SK-N-SH (cell line): ENCODE measurements around the gene FAM120A. TPM values are rescaled to one million over a fixed set of nuclear protein-coding genes. Genes with fewer than 3 reads are reported as not detected.

Experiments used
- CTCF ChIA-PET: fragments of 300-600, 350-600 bp; formaldehyde crosslinking; extraction: SDS; loops from one replicate; lab custom pipeline; 2021; lab: Yijun Ruan, JAX
- POLR2A ChIA-PET: fragments of 350-600 bp; sonication (Branson Sonifier 250); formaldehyde crosslinking; extraction: SDS; loops from one replicate; lab custom pipeline; 2020; ENCODE audit warnings: antibody characterized with exemption, inconsistent platforms; lab: Yijun Ruan, JAX
- DNase-seq: peaks from one replicate; pipeline ENCODE4 v3.0.0; 2012
- H2AFZ ChIP-seq: fragments of 200-600 bp; sonication (generic); 2 replicates; pipeline ENCODE4 v1.8.1; 2016; ENCODE audit warnings: antibody characterized with exemption, mild to moderate bottlenecking, low read depth
- H3F3A ChIP-seq: fragments of 200-600 bp; sonication (generic); replicated peaks from 2 replicates; pipeline ENCODE3; 2016; ENCODE audit warnings: antibody characterized with exemption, mild to moderate bottlenecking; ENCODE audit not compliant: insufficient read depth
- H3K27ac ChIP-seq, 2 experiments: fragments of 200-500 bp in 1 of 2; fragments of 200-600 bp in 1 of 2; sonication (Bioruptor generic) in 1 of 2; sonication (generic), shearing (Covaris generic) in 1 of 2; 2 replicates each; pipeline versions ENCODE4 v1.5.1 to v1.6.1; 2014 to 2016; ENCODE audit warnings: low read depth in 2 of 2, inconsistent platforms in 1 of 2, low read length in 1 of 2, mild to moderate bottlenecking in 1 of 2, mixed read lengths in 1 of 2
- H3K27me3 ChIP-seq: fragments of 200-600 bp; sonication (generic), shearing (Covaris generic); 2 replicates; pipeline ENCODE4 v1.6.1; 2016; ENCODE audit warnings: mixed run types; ENCODE audit not compliant: insufficient read depth
- H3K36me3 ChIP-seq, 2 experiments: fragments of 200-500 bp in 1 of 2; fragments of 200-600 bp in 1 of 2; sonication (Bioruptor generic) in 1 of 2; sonication (generic) in 1 of 2; replicated peaks in 1 of 2; 2 replicates each; pipeline versions ENCODE3 to v1.5.1; 2014 to 2016; ENCODE audit warnings: low read length in 1 of 2, mild to moderate bottlenecking in 1 of 2; ENCODE audit not compliant: insufficient read depth in 2 of 2, control insufficient read depth in 1 of 2
- H3K4me1 ChIP-seq, 2 experiments: fragments of 200-500 bp in 1 of 2; fragments of 200-600 bp in 1 of 2; sonication (Bioruptor generic) in 1 of 2; sonication (generic), shearing (Covaris generic) in 1 of 2; 2 replicates each; pipeline versions ENCODE4 v1.5.1 to v1.6.1; 2014 to 2016; ENCODE audit warnings: low read depth in 1 of 2, low read length in 1 of 2, mixed run types in 1 of 2; ENCODE audit not compliant: insufficient read depth in 2 of 2, control insufficient read depth in 1 of 2
- H3K4me2 ChIP-seq: fragments of 200-600 bp; sonication (generic), shearing (Covaris generic); 2 replicates; pipeline ENCODE4 v1.6.1; 2017; ENCODE audit warnings: mixed run types
- H3K4me3 ChIP-seq, 2 experiments: fragments of 200-500 bp in 1 of 2; fragments of 200-600 bp in 1 of 2; sonication (Bioruptor generic) in 1 of 2; sonication (generic), shearing (Covaris generic) in 1 of 2; 2 replicates each; pipeline versions ENCODE4 v1.5.1 to v1.8.1; 2014 to 2016; ENCODE audit warnings: low read depth in 2 of 2, inconsistent platforms in 1 of 2, low read length in 1 of 2, mild to moderate bottlenecking in 1 of 2, mixed read lengths in 1 of 2, moderate library complexity in 1 of 2
- H3K79me2 ChIP-seq: fragments of 200-600 bp; sonication (generic); 2 replicates; pipeline ENCODE4 v1.8.1; 2017; ENCODE audit warnings: mild to moderate bottlenecking; ENCODE audit not compliant: insufficient read depth
- H3K9ac ChIP-seq: fragments of 200-600 bp; sonication (generic); 2 replicates; pipeline ENCODE4 v1.6.1; 2017; ENCODE audit warnings: mixed run types
- H3K9me2 ChIP-seq: fragments of 200-600 bp; sonication (generic); 2 replicates; pipeline ENCODE4 v1.6.1; 2017; ENCODE audit warnings: mixed run types
- H3K9me3 ChIP-seq: fragments of 200-600 bp; sonication (generic); 2 replicates; pipeline ENCODE4 v1.6.1; 2017; ENCODE audit warnings: mixed run types, mild to moderate bottlenecking, moderate library complexity
- H4K20me1 ChIP-seq: fragments of 200-600 bp; sonication (generic); 2 replicates; pipeline ENCODE4 v1.6.1; 2017; ENCODE audit warnings: mild to moderate bottlenecking, mixed run types; ENCODE audit not compliant: insufficient read depth
- FOSL2 ChIP-seq: IDR thresholded peaks from 2 replicates; pipeline ENCODE4 v1.4.0; 2012; ENCODE audit warnings: low read depth, mild to moderate bottlenecking, moderate library complexity, borderline replicate concordance
- FOXM1 ChIP-seq: IDR thresholded peaks from 2 replicates; pipeline ENCODE4 v1.4.0; 2012; ENCODE audit warnings: low read depth, mild to moderate bottlenecking
- JUND ChIP-seq: IDR thresholded peaks from 2 replicates; pipeline ENCODE4 v1.4.0; 2012
- MXI1 ChIP-seq: IDR thresholded peaks from 2 replicates; pipeline ENCODE4 v1.6.1; 2012; ENCODE audit warnings: mild to moderate bottlenecking, low read depth, low read length, improper control_type of control experiment
- NRF1 ChIP-seq: IDR thresholded peaks from 2 replicates; pipeline ENCODE4 v1.6.1; 2012; ENCODE audit warnings: low read depth, mild to moderate bottlenecking, low read length
- RAD21 ChIP-seq: IDR thresholded peaks from 2 replicates; pipeline ENCODE4 v1.6.1; 2012; ENCODE audit warnings: mild to moderate bottlenecking, low read length
- RFX5 ChIP-seq: IDR thresholded peaks from 2 replicates; pipeline ENCODE4 v1.6.1; 2012; ENCODE audit warnings: mild to moderate bottlenecking, improper control_type of control experiment, low read length
- RXRA ChIP-seq: IDR thresholded peaks from 2 replicates; pipeline ENCODE4 v1.4.0; 2012; ENCODE audit warnings: low read depth, mild to moderate bottlenecking, borderline replicate concordance
- SIN3A ChIP-seq: IDR thresholded peaks from 2 replicates; pipeline ENCODE4 v1.6.1; 2012; ENCODE audit warnings: low read depth, mild to moderate bottlenecking, low read length, moderate library complexity, borderline replicate concordance
- SMC3 ChIP-seq: IDR thresholded peaks from 2 replicates; pipeline ENCODE4 v1.6.1; 2012; ENCODE audit warnings: low read depth, low read length, improper control_type of control experiment
- TEAD4 ChIP-seq: IDR thresholded peaks from 2 replicates; pipeline ENCODE4 v1.4.0; 2012; ENCODE audit warnings: mild to moderate bottlenecking, borderline replicate concordance; ENCODE audit not compliant: insufficient read depth
- WGBS: methylation state at CpG from one replicate; pipeline ENCODE4 v1.1.6; 2017; ENCODE audit warnings: low lambda C conversion rate; 5-methylcytosine and 5-hydroxymethylcytosine counted together
- polyA plus RNA-seq, 3 experiments: library from polyadenylated mRNA; depleted of rRNA; stranded (reverse); fragments of >200 nt; gene quantifications; 2 replicates each; pipeline ENCODE4 v1.2.3, GENCODE V29; 2012
- TF ChIP-seq, protein P1 (sequence below): fragments of 150-350 bp; IDR thresholded peaks from 2 replicates; pipeline ENCODE4 v1.6.1; 2017; ENCODE audit warnings: antibody characterized with exemption, low read length, low read depth, borderline replicate concordance
- TF ChIP-seq, protein P2 (sequence below): IDR thresholded peaks from 2 replicates; pipeline ENCODE4 v1.4.0; 2012; ENCODE audit warnings: low read depth, borderline replicate concordance

FAM120A gene
- polyA plus RNA-seq, 1 of the 3 experiments (the other 2 are of a cell fraction) = 58.6 TPM

DNA sequence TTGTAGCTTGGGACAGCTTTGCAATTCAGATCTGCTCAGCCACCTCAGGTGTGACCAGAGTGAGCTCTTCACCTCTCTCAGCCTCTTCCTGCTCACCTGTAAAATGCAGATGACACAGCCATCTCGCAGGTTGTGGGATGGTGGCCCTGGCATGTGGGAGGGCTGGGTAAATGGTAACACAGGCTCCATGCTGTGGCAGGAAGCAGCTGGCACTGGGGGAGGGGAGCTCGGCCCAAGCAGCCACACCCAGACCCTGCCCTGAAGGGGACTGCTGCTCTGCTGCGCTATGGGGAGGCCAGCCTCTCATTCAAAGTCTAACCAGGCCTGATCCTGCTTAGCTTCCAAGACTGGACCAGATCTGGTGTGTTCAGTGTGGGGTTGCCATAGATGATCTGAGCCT, 149.0 kb downstream of the FAM120A start:
- TF ChIP-seq JUND = no peak
- TF ChIP-seq FOXM1 = no peak
- Histone ChIP-seq H2AFZ (no peak overlapping the region), H4K20me1 (peaks cover 15% of the 10 kb centered on the region; the same call in 1 of the 2 replicates), H3K36me3 (peaks cover 0 to under 1% of the 10 kb centered on the region in 2 experiments), H3K27me3 (no peaks in the 10 kb centered on the region), H3K27ac (no peak overlapping the region), H3K4me2 (no peak overlapping the region), H3F3A (no peaks in the 10 kb centered on the region), H3K79me2 (peaks cover 41% of the 10 kb centered on the region), H3K9me3 (no peaks in the 10 kb centered on the region), H3K9ac (no peak overlapping the region), H3K4me1 (peaks cover 0 to 7% of the 10 kb centered on the region in 2 experiments; a peak in 1 of 4 replicates), H3K4me3 (no peak overlapping the region), H3K9me2 (no peaks in the 10 kb centered on the region)
- DNase-seq = no peak
- ChIA-PET POLR2A (interaction anchor here (0.6 kb wide), 1 partner anchor 440 kb away, joined by 3 read pairs; no protein-coding TSS in a partner anchor), CTCF (no interaction called here)
- WGBS = no CpG with 5 or more reads among the region's 3 CpGs

DNA sequence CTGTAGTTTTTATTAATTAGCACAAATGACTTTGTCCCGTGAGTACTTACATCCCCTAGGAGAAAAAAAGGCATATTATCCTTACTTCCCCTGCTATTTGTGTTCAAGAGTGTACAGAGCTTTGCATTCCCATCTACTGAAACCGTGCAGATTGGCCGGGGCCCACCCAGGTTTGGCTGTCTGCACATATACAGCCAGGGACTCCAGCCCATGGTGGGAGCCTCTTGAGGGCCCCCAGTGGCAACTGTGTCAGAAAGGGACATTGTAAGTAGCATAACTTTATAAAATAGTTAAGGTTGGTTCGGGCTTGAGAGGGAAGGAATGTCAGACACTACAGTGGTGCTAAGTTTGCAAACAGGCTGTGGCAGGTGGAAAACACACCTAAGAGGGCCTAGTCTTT, 149.6 kb downstream of the FAM120A start:
- no peaks in the 10 kb centered on the region for H3F3A ChIP-seq
- ChIA-PET POLR2A (no interaction called here), CTCF (no interaction called here)
- no peak overlapping the region for H3K27ac ChIP-seq
- no peaks in the 10 kb centered on the region for H3K9me2 ChIP-seq
- no peaks in the 10 kb centered on the region for H3K36me3 ChIP-seq
- TF ChIP-seq TEAD4 = no peak
- no peak for TF ChIP-seq FOXM1
- TF ChIP-seq NRF1 = no peak
- TF ChIP-seq FOSL2 = no peak
- no peak for TF ChIP-seq RAD21
- TF ChIP-seq SIN3A = no peak
- no peak for TF ChIP-seq SMC3
- TF ChIP-seq, protein P1, sequence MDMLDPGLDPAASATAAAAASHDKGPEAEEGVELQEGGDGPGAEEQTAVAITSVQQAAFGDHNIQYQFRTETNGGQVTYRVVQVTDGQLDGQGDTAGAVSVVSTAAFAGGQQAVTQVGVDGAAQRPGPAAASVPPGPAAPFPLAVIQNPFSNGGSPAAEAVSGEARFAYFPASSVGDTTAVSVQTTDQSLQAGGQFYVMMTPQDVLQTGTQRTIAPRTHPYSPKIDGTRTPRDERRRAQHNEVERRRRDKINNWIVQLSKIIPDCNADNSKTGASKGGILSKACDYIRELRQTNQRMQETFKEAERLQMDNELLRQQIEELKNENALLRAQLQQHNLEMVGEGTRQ = no peak
- TF ChIP-seq, protein P2, sequence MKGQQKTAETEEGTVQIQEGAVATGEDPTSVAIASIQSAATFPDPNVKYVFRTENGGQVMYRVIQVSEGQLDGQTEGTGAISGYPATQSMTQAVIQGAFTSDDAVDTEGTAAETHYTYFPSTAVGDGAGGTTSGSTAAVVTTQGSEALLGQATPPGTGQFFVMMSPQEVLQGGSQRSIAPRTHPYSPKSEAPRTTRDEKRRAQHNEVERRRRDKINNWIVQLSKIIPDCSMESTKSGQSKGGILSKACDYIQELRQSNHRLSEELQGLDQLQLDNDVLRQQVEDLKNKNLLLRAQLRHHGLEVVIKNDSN = no peak
- no peak for TF ChIP-seq MXI1
- no peak for TF ChIP-seq RFX5
- no peak for TF ChIP-seq RXRA
- no peak overlapping the region for H3K4me3 ChIP-seq
- H3K4me2 ChIP-seq = no peak overlapping the region
- WGBS = 84% methylated on average over 4 of the region's 4 CpGs
- H3K9me3 ChIP-seq = no peaks in the 10 kb centered on the region
- H2AFZ ChIP-seq = no peak overlapping the region
- no peak overlapping the region for H3K9ac ChIP-seq
- no peaks in the 10 kb centered on the region for H3K27me3 ChIP-seq
- H3K79me2 ChIP-seq = peaks cover 41% of the 10 kb centered on the region
- peaks cover 13% of the 10 kb centered on the region; the same call in 1 of the 2 replicates for H4K20me1 ChIP-seq
- DNase-seq = no peak
- H3K4me1 ChIP-seq = peaks cover 0 to 7% of the 10 kb centered on the region in 2 experiments; a peak in 1 of 4 replicates
